Astrocyte (in vitro differentiated cells and primary cell): ENCODE measurements around the gene NMT1. TPM values are rescaled to one million over a fixed set of nuclear protein-coding genes. Genes with fewer than 3 reads are reported as not detected.

Experiments used
- DNase-seq: peaks from one replicate; pipeline ENCODE4 v3.0.0-alpha.2; 2010; ENCODE audit warnings: low read depth
- FAIRE-seq: peaks from 2 replicates; lab custom pipeline; 2011; peaks lifted over from hg19 to GRCh38; lab: Jason Lieb, UNC
- H2AFZ ChIP-seq: 2 replicates; pipeline ENCODE4 v1.6.0; 2012; ENCODE audit warnings: low read depth, low read length, inconsistent platforms
- H3K27ac ChIP-seq: 2 replicates; pipeline ENCODE4 v1.5.1; 2011; ENCODE audit warnings: low read depth, low read length, inconsistent platforms
- H3K27me3 ChIP-seq: 2 replicates; pipeline ENCODE4 v1.6.0; 2011; ENCODE audit warnings: low read length, inconsistent platforms; ENCODE audit not compliant: insufficient read depth
- H3K36me3 ChIP-seq: 2 replicates; pipeline ENCODE4 v1.5.1; 2011; ENCODE audit warnings: low read length, inconsistent platforms; ENCODE audit not compliant: insufficient read depth
- H3K4me1 ChIP-seq: 2 replicates; pipeline ENCODE4 v1.5.1; 2011; ENCODE audit warnings: low read length, inconsistent platforms; ENCODE audit not compliant: insufficient read depth
- H3K4me2 ChIP-seq: 2 replicates; pipeline ENCODE4 v1.6.0; 2012; ENCODE audit warnings: low read length, inconsistent platforms
- H3K4me3 ChIP-seq: 2 replicates; pipeline ENCODE4 v1.5.1; 2011; ENCODE audit warnings: low read depth, mild to moderate bottlenecking, low read length, inconsistent platforms; ENCODE audit not compliant: insufficient read depth
- H3K79me2 ChIP-seq: 2 replicates; pipeline ENCODE4 v1.6.0; 2012; ENCODE audit warnings: mild to moderate bottlenecking, low read length, inconsistent platforms; ENCODE audit not compliant: insufficient read depth
- H3K9ac ChIP-seq: 2 replicates; pipeline ENCODE4 v1.6.0; 2012; ENCODE audit warnings: mild to moderate bottlenecking, low read length, inconsistent platforms
- H3K9me3 ChIP-seq: 2 replicates; pipeline ENCODE4 v1.5.1; 2012; ENCODE audit warnings: low read depth, mild to moderate bottlenecking, low read length, inconsistent platforms; ENCODE audit not compliant: insufficient read depth
- H4K20me1 ChIP-seq: 2 replicates; pipeline ENCODE4 v1.6.0; 2012; ENCODE audit warnings: low read length, inconsistent platforms; ENCODE audit not compliant: insufficient read depth
- H3K27ac Mint-ChIP-seq: one replicate; pipeline ENCODE4 v1.8.0; 2021; ENCODE audit warnings: mild to moderate bottlenecking, mixed read lengths; ENCODE audit not compliant: unreplicated experiment
- H3K27me3 Mint-ChIP-seq: one replicate; pipeline ENCODE4 v1.8.0; 2021; ENCODE audit warnings: low read depth, mixed read lengths; ENCODE audit not compliant: unreplicated experiment
- H3K36me3 Mint-ChIP-seq: one replicate; pipeline ENCODE4 v1.8.0; 2021; ENCODE audit warnings: low read depth, mixed read lengths; ENCODE audit not compliant: unreplicated experiment
- H3K4me1 Mint-ChIP-seq: one replicate; pipeline ENCODE4 v1.8.0; 2021; ENCODE audit warnings: low read depth, mixed read lengths; ENCODE audit not compliant: unreplicated experiment
- H3K4me3 Mint-ChIP-seq: one replicate; pipeline ENCODE4 v1.8.0; 2021; ENCODE audit warnings: mild to moderate bottlenecking, moderate library complexity, mixed read lengths; ENCODE audit not compliant: unreplicated experiment
- H3K9me3 Mint-ChIP-seq: one replicate; pipeline ENCODE4 v1.8.0; 2021; ENCODE audit warnings: mild to moderate bottlenecking, mixed read lengths; ENCODE audit not compliant: unreplicated experiment
- CTCF ChIP-seq: IDR thresholded peaks from 2 replicates; pipeline ENCODE4 v1.5.1; 2011; ENCODE audit warnings: low read depth, mild to moderate bottlenecking, inconsistent platforms, low read length, moderate library complexity; ENCODE audit not compliant: insufficient read depth
- EZH2 ChIP-seq: IDR thresholded peaks from 2 replicates; pipeline ENCODE4 v1.6.1; 2012; ENCODE audit warnings: mild to moderate bottlenecking, low read length, inconsistent platforms; ENCODE audit not compliant: insufficient read depth
- total RNA-seq: library from RNA; stranded (reverse); gene quantifications from 2 replicates; pipeline ENCODE4 v1.2.1, GENCODE V29; 2021

NMT1 gene
- total RNA-seq, 1 donor from 2014 or later, result 114 TPM

- H3K9ac ChIP-seq, result peak overlapping the region; percentile 99
- Mint-ChIP-seq H3K27ac (peak overlapping the region; percentile 87), H3K9me3 (no peaks in the 10 kb centered on the region), H3K4me3 (peak overlapping the region; percentile 99), H3K4me1 (peaks cover 10% of the 10 kb centered on the region), H3K36me3 (peaks cover 1% of the 10 kb centered on the region), H3K27me3 (no peaks in the 10 kb centered on the region)
- peak overlapping the region; percentile 82 for H3K4me2 ChIP-seq
- H3K36me3 ChIP-seq, result no peaks in the 10 kb centered on the region
- peak overlapping the region; percentile 75 for H3K27ac ChIP-seq
- DNase-seq, result no peak
- H3K79me2 ChIP-seq, result peaks cover 64% of the 10 kb centered on the region
- TF ChIP-seq CTCF, result no peak
- no peak for TF ChIP-seq EZH2
- FAIRE-seq, result no peak
- H3K9me3 ChIP-seq, result no peaks in the 10 kb centered on the region
- H4K20me1 ChIP-seq, result peaks cover 23% of the 10 kb centered on the region
- H3K27me3 ChIP-seq, result no peaks in the 10 kb centered on the region
- peak overlapping the region; percentile 98 for H3K4me3 ChIP-seq
- H3K4me1 ChIP-seq, result peaks cover 9% of the 10 kb centered on the region
- peak overlapping the region; percentile 81 for H2AFZ ChIP-seq
Measured at GRCh38 chr17:45060382-45060796, 728 bp upstream of the NMT1 start.

- no peaks in the 10 kb centered on the region for H3K36me3 ChIP-seq
- peaks cover 9% of the 10 kb centered on the region for H3K4me1 ChIP-seq
- peak overlapping the region; percentile 82 for H3K4me2 ChIP-seq
- peaks cover 33% of the 10 kb centered on the region for H4K20me1 ChIP-seq
- peaks cover 77% of the 10 kb centered on the region for H3K79me2 ChIP-seq
- Mint-ChIP-seq H3K4me3 (peak overlapping the region; percentile 99), H3K36me3 (peaks cover 1% of the 10 kb centered on the region), H3K4me1 (peaks cover 10% of the 10 kb centered on the region), H3K27me3 (no peaks in the 10 kb centered on the region), H3K27ac (peak overlapping the region; percentile 100), H3K9me3 (no peaks in the 10 kb centered on the region)
- H2AFZ ChIP-seq, result peak overlapping the region; percentile 98
- H3K9ac ChIP-seq, result peak overlapping the region; percentile 99
- H3K27ac ChIP-seq, result peak overlapping the region; percentile 99
- FAIRE-seq, result no peak
- H3K4me3 ChIP-seq, result peak overlapping the region; percentile 98
- TF ChIP-seq EZH2 (no peak), CTCF (no peak)
- no peaks in the 10 kb centered on the region for H3K27me3 ChIP-seq
- H3K9me3 ChIP-seq, result no peaks in the 10 kb centered on the region
- no peak for DNase-seq
Measured at GRCh38 chr17:45061606-45062205, 589 bp downstream of the NMT1 start.

- Histone ChIP-seq H3K4me3 (no peak overlapping the region), H3K36me3 (no peaks in the 10 kb centered on the region), H3K27me3 (no peaks in the 10 kb centered on the region), H3K9me3 (no peaks in the 10 kb centered on the region), H3K4me2 (no peak overlapping the region), H3K79me2 (peaks cover 92% of the 10 kb centered on the region), H3K27ac (no peak overlapping the region), H4K20me1 (peaks cover 48% of the 10 kb centered on the region), H2AFZ (no peak overlapping the region), H3K9ac (no peak overlapping the region), H3K4me1 (peaks cover 9% of the 10 kb centered on the region)
- Mint-ChIP-seq H3K36me3 (peaks cover 5% of the 10 kb centered on the region), H3K4me3 (peak overlapping the region; percentile 60), H3K9me3 (no peaks in the 10 kb centered on the region), H3K4me1 (peaks cover 10% of the 10 kb centered on the region), H3K27me3 (no peaks in the 10 kb centered on the region), H3K27ac (no peak overlapping the region)
- TF ChIP-seq CTCF (no peak), EZH2 (no peak)
- FAIRE-seq, result no peak
- no peak for DNase-seq
Measured at GRCh38 chr17:45063198-45063597, 2.1 kb downstream of the NMT1 start.
